Rectal smooth muscle tissue (tissue), 1 donor: ENCODE measurements around the gene MED27.

ENCODE experiments used
- H3K27ac ChIP-seq: one replicate; pipeline ENCODE4 v1.7.0; 2013; ENCODE audit warnings: low read depth, low read length, inconsistent platforms
- H3K27me3 ChIP-seq: one replicate; pipeline ENCODE4 v1.7.0; 2013; ENCODE audit warnings: low read length; ENCODE audit not compliant: control insufficient read depth, insufficient read depth
- H3K36me3 ChIP-seq: one replicate; pipeline ENCODE4 v1.7.0; 2013; ENCODE audit warnings: low read length; ENCODE audit not compliant: control insufficient read depth, insufficient read depth
- H3K4me1 ChIP-seq: one replicate; pipeline ENCODE4 v1.7.0; 2013; ENCODE audit warnings: low read length; ENCODE audit not compliant: control insufficient read depth, insufficient read depth
- H3K4me3 ChIP-seq: one replicate; pipeline ENCODE4 v1.7.0; 2013; ENCODE audit warnings: low read length
- H3K9ac ChIP-seq: one replicate; pipeline ENCODE4 v1.7.0; 2013; ENCODE audit warnings: low read length

MED27 gene

DNA sequence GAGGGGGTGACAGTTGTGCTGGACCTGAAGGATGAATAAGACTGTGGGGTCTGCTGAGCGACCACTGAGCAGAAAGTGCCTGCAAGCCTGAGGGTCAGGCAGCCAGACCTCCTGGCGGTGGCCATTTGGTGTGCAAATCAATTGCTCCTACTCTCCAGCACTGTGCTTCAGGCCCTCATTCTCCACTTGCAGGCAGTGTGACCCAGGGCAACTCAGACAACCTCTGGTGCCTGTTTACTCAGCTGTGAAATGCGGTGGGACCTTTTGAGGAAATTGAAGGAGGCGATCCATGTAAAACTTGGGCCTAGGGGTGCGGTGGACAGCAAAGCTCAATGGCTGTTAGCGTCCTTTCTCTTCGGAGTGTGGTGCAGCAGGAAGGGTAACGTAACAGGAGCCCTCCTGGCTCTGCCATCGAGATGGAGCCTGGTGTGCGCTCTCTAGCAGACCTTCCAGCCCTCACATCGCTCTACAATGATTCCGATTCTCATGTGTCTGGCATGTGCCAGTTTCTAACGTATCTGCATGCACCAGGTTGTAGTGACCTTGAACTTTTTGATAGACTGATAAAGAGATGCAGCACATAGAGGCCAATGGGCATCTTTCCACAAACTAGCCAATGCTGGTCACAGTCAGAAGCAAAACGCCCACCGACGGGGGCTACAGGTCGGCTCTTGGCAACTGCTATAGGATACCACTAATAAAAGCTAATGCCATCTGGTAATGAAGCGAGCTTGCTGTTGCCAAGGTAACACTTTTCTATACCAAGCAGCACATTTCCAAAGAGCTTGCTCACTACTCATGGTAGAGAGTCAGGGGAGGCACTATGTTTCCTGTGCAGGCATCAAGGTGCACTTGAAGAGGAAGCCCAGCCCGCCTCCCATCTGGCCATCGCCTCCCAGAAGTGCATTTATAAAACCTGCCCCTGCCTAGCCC is 180.1 kb downstream of the MED27 start:
- Histone ChIP-seq H3K27ac (no peak overlapping the region), H3K9ac (no peak overlapping the region), H3K4me3 (no peak overlapping the region), H3K27me3 (no peaks in the 10 kb centered on the region), H3K36me3 (no peaks in the 10 kb centered on the region), H3K4me1 (no peaks in the 10 kb centered on the region)

DNA sequence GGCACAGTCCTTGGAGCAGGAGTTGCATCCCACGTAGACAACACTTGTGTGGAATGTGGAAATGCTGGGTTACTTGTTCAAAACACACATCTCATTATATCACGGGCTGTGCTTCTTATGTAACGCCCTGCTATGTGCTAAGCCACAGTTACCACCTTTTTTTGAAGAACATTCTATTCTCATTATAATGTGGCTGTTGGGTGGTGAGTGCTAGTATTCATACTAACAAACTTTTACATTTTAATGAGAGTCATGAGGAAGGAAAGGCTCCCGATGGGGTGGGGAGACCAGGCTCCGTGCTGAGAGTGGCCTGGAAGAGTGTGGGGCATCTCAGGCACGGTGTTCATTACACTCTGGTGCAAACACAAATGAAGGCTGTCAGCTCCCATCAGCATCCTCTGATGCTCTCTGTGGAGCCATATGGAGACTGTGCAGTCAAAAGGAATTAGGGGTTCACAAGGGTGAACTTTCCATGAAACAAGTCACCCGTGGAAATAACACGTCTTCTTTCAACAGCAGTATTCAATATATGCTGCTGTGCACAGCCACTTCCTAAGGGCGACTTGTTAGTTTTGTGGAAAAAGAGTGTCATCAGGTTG is 186.7 kb downstream of the MED27 start:
- Histone ChIP-seq H3K9ac (no peak overlapping the region), H3K4me3 (no peak overlapping the region), H3K4me1 (no peaks in the 10 kb centered on the region), H3K27me3 (no peaks in the 10 kb centered on the region), H3K36me3 (peaks cover 2% of the 10 kb centered on the region), H3K27ac (no peak overlapping the region)

DNA sequence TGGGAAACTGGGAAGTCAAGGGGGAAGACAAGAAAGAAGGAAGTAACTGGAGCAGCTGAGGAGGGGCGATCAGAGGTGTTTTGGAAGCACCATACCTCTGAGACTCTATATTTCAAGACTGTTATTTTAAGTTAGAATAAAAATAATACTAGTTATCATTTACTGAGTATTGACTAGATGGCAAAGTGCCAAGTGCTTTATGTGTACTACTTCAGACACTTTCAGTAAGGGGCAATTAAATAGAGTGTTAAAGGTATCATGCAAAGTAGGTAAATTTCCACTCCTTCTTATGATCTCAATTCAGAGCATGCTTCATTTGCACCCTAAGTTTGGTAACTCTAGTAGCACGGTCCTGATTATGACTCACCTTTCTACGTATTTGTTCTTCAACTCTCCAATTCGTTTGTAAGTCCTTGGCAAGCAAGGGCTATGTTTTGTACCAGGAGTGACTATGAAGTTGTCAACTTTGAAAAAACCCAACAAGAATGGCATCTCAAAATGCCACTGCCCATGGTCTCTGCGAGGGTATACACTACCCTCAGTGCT is 187.4 kb downstream of the MED27 start:
- Histone ChIP-seq H3K4me3 (no peak overlapping the region), H3K36me3 (peaks cover 2% of the 10 kb centered on the region), H3K9ac (no peak overlapping the region), H3K27me3 (no peaks in the 10 kb centered on the region), H3K4me1 (no peaks in the 10 kb centered on the region), H3K27ac (no peak overlapping the region)

DNA sequence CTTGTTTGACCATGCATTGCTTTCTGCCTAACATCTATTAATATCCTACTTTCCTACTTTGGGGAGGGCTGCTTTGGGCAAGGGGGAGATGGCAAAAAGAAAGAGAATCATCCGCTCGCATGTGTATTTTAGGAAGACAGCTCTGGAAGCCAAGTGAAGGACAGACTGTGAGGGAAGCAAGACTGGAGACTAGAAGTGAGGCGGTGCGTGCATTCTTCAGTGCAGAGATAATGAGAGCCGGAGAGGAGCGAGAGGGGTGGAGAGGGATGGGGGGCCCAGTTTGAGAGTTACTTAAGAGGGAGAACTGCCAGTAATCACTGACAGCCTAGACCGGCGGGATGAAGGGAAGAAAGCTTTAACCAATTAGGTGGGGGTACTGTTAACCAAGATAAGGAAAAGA is 188.1 kb downstream of the MED27 start:
- no peak overlapping the region for H3K9ac ChIP-seq
- H3K4me1 ChIP-seq = no peaks in the 10 kb centered on the region
- no peaks in the 10 kb centered on the region for H3K27me3 ChIP-seq
- no peak overlapping the region for H3K4me3 ChIP-seq
- H3K36me3 ChIP-seq = peaks cover 2% of the 10 kb centered on the region
- H3K27ac ChIP-seq = no peak overlapping the region

DNA sequence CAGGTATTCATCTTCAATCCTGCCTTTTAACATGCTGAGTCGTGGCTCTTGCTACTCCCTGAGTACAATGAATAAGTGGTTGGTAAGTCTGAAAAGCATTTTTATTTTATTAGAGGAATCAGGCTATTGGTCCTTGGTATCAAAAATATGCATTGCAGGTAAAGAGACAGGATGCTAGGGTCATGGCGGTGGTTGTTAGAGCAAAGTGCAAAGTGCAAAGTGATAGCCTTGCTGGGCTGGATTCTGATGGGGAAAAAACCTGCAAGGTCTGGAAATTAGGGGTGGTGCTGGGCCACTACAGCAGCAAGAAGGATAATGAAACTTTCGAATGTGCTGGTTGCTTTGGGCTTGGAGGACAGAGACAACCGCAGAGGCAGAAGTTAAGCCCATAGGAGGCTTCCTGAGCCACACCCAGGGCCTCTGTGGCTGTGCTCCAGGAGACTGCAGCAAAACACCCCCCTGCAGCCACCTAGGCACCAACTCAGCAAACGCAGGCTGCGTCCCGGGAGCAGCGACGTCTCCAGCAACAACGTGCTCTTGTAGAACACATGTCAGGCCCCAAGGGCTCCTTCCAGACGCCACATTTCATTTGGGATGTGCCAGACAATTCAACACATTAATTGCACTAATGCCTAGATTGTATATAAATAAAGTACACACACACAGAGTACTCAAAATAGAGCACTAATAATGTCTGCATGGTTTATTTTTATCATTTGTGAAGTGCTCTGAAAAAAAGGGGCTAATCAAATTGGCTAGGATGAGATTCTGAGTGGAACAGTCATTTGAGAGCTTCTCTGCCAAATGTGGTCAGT is 190.0 kb downstream of the MED27 start:
- no peaks in the 10 kb centered on the region for H3K27me3 ChIP-seq
- no peaks in the 10 kb centered on the region for H3K4me1 ChIP-seq
- H3K4me3 ChIP-seq = no peak overlapping the region
- no peak overlapping the region for H3K9ac ChIP-seq
- no peak overlapping the region for H3K27ac ChIP-seq
- peaks cover 2% of the 10 kb centered on the region for H3K36me3 ChIP-seq

DNA sequence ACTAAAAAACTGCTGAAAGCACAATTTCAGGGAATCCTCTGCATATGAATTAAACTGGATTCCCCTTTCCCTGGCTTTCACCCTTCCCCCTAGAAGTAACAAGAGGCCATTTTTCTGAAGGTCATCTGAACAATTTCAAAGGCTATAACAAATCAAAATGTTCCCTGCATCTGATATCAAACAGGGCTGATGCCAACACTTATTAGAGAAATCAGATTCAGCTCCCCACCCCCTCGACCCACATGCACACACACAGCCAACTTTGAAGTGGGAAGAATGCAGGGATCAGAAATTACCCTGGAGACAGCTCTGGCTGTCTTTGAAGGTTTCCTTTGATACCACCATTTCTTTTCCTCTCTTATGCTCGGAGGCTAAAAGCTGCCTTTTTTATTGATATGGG is 190.7 kb downstream of the MED27 start:
- Histone ChIP-seq H3K4me3 (no peak overlapping the region), H3K9ac (no peak overlapping the region), H3K27me3 (no peaks in the 10 kb centered on the region), H3K36me3 (peaks cover 2% of the 10 kb centered on the region), H3K4me1 (no peaks in the 10 kb centered on the region), H3K27ac (no peak overlapping the region)

DNA sequence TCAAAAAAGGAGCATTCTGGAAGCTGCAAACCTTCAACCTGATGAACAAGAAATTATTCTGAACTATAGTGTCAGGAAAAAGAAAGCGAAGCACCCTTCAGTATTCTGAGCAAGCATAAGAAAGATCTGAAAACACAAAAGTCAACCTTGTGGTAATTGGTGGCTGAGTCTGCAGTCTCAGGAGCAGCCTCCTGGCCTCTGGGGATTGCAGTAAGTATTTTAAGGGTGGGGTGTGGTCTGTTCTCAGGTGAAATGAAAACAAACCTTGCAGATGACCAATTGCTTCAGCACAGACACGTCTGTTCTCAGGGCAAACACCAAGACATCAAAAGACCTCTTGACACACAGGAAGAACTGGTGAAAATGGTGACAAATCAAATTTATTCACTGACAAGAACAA is 192.0 kb downstream of the MED27 start:
- no peak overlapping the region for H3K9ac ChIP-seq
- H3K27me3 ChIP-seq = no peaks in the 10 kb centered on the region
- no peak overlapping the region for H3K27ac ChIP-seq
- no peak overlapping the region for H3K4me3 ChIP-seq
- H3K36me3 ChIP-seq = peaks cover 2% of the 10 kb centered on the region
- H3K4me1 ChIP-seq = no peaks in the 10 kb centered on the region

DNA sequence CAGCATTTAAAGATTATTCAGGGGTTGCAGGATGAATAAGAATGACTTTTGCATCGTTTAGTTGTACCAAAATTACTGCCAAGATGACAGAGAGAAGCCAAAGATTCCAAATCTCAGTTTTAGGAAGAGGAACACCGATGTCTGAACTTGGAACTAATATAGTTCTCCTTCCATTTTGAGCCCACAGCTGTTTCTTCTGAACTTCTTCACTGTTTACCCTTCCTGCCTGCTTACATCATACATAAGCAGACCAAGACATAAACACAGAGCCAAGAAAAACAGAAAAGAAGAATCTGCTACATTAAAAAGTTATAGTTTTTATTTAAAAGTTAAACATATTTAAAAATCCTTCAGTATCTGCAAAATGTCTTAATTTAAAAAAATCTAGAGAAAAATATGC is 192.8 kb downstream of the MED27 start:
- no peak overlapping the region for H3K9ac ChIP-seq
- H3K27ac ChIP-seq = no peak overlapping the region
- H3K27me3 ChIP-seq = no peaks in the 10 kb centered on the region
- H3K4me3 ChIP-seq = no peak overlapping the region
- no peaks in the 10 kb centered on the region for H3K4me1 ChIP-seq
- peaks cover 2% of the 10 kb centered on the region for H3K36me3 ChIP-seq

DNA sequence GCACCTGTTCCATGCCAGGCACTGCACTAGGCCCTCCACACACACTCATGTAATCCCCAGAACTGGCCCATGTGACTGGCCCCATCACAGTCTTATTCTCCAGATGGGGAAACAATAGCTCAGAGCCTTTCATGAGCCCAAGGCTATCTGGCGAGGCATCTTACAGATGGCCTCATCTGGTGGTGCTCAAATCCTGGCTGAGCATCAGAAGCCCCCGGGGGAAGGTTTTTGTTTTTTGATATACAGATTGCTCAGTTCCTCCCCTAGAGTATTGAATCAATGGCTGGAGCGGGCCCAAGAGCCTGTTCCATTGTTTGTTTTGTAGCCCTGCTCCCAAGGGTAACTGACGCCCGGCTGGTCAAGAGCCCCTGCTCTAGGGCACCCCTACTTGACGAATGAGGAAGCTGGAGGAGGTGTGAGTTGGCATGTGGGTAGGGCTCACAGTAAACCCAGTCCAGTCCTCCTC is 194.5 kb downstream of the MED27 start:
- Histone ChIP-seq H3K27me3 (no peaks in the 10 kb centered on the region), H3K4me1 (no peaks in the 10 kb centered on the region), H3K4me3 (no peak overlapping the region), H3K9ac (no peak overlapping the region), H3K27ac (no peak overlapping the region), H3K36me3 (peaks cover 2% of the 10 kb centered on the region)

DNA sequence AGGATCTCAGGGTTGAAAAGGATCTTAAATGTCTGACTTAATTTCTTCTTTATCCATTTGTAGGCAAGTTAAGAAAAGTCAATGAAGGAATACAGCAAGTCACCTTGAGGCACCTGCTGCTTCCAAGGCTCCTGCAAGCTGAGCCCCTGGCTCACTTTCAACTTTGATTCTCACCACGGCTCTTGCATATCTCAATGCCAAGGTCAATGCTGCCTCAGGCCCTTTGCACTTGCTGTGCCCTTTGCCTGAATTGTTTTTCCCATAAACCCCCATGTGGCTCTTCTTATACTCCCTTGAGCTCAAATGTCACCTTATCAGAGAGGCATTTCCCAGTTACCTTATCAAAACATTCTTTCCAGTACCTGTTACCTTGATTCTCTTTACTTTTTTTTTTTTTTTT is 195.4 kb downstream of the MED27 start:
- Histone ChIP-seq H3K9ac (no peak overlapping the region), H3K27ac (no peak overlapping the region), H3K36me3 (peaks cover 2% of the 10 kb centered on the region), H3K4me3 (no peak overlapping the region), H3K27me3 (no peaks in the 10 kb centered on the region), H3K4me1 (no peaks in the 10 kb centered on the region)

DNA sequence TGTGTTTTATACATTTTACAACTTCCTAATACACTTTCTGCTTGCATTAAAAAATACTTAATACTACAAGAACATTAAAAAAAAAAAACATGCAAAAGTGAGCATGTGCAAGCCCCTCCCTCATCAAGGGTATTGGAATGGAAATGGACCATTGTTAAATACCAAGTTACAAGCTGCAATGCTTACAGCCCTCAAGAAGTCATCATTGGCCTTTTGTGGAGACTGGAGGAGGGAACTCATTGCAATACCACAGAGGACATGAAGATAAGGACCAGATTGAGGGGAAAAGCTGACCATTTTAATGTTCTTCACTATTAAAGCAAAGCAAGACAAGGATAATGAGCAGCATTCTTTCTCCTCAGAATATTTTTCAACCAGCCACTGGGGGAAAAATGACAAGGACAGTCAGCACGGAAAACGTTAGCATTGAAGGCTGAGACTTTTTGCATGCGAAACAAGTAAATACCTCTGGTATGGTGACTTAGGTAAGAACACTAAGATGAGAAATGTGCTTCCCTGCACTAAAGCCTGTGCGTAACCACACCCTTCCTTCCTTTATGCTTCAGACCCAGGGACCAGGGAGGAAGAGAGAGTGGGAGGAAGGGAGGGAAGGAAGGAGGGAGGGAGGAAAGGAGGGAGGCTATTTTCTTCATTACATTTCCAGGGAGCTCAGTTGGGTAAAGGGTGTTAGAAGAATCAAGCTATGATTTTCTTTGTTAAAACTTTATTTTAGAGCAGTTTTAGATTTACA is 198.7 kb downstream of the MED27 start:
- H3K4me3 ChIP-seq = no peak overlapping the region
- H3K4me1 ChIP-seq = no peaks in the 10 kb centered on the region
- no peak overlapping the region for H3K27ac ChIP-seq
- H3K27me3 ChIP-seq = no peaks in the 10 kb centered on the region
- H3K9ac ChIP-seq = no peak overlapping the region
- peaks cover 2% of the 10 kb centered on the region for H3K36me3 ChIP-seq
